ENCODE results near the gene SMG1. TPM values are rescaled to one million over a fixed set of nuclear protein-coding genes. Genes with fewer than 3 reads are reported as not detected.

SMG1 gene
- total and polyA plus RNA-seq, 10 of the 15 experiments (the other 5 are each of a cell fraction or from before 2014, with no cell fraction given) = 3.9 to 66.7 (median 37.0) TPM

DNA sequence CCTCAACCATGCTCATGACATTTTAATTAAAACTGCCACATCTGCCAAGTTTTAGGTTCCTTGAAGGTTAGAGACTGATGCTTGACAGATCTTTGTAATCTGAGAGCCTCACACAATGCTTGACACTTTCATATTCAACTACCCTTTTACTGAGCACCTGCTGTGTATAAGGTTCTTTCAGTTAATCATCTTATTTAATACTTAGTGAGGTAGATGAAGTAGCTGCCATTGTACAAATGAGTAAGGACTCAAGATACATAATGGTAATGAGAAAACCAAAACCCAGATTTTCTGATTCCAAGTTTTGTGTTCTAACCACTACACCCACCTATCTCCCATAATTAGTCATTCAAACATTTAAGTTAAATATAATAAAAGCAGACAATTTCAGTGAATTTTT is 89.5 kb downstream of the SMG1 start (continued):
- TF ChIP-seq, protein P1, sequence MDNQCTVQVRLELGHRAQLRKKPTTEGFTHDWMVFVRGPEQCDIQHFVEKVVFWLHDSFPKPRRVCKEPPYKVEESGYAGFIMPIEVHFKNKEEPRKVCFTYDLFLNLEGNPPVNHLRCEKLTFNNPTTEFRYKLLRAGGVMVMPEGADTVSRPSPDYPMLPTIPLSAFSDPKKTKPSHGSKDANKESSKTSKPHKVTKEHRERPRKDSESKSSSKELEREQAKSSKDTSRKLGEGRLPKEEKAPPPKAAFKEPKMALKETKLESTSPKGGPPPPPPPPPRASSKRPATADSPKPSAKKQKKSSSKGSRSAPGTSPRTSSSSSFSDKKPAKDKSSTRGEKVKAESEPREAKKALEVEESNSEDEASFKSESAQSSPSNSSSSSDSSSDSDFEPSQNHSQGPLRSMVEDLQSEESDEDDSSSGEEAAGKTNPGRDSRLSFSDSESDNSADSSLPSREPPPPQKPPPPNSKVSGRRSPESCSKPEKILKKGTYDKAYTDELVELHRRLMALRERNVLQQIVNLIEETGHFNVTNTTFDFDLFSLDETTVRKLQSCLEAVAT (IDR thresholded peaks at IDR 0.05) = no peak
- TF ChIP-seq MEF2B (IDR thresholded peaks at IDR 0.05; ENCODE audit: partially characterized antibody, poor library complexity, severe bottlenecking) (no peak), RCOR1 (conservative IDR thresholded peaks at IDR 0.05; ENCODE audit: low read depth, low read length) (no peak), IRF5 (IDR thresholded peaks at IDR 0.05; ENCODE audit: borderline replicate concordance) (no peak), POU2F2 (IDR thresholded peaks at IDR 0.05; ENCODE audit: borderline replicate concordance, low read depth, low read length) (no peak), HDGF (IDR thresholded peaks at IDR 0.05) (no peak)

DNA sequence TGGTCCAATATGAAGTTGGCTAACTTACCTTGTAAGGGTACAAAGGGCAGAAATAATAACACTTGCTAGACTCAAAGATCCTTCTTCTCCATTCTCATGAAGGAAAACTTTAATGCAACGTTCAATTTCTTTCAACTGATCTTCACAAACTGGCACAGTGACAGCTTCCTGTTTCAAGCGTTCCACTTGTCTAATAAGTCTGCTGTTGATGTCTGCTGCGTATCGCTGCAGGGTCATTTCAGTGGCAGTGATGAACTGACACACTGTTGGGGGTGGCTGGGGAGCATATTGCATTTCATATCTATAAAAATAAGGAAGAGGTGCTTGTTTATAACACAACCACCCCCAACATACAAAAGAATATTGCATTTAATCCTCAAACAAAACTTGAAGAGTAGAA is 91.3 kb downstream of the SMG1 start:
- Histone ChIP-seq H3K4me2 (ENCODE audit: control insufficient read depth, insufficient read depth) (no peak overlapping the region), H2AFZ (ENCODE audit: control insufficient read depth, low read depth, low read length) (no peak overlapping the region), H3K4me1 (ENCODE audit: control insufficient read depth, insufficient read depth, low read length) (no peaks in the 10 kb centered on the region), H4K20me1 (ENCODE audit: control insufficient read depth, insufficient read depth) (no peaks in the 10 kb centered on the region), H3K27ac (ENCODE audit: control insufficient read depth, insufficient read depth) (no peak overlapping the region), H3K9ac (ENCODE audit: control insufficient read depth, insufficient read depth, low read length) (no peak overlapping the region), H3K27me3 (replicated peaks in 1 of 2; ENCODE audit: control insufficient read depth in 2 of 2, insufficient read depth in 2 of 2, low read length in 1 of 2) (no peaks in the 10 kb centered on the region), H3K36me3 (ENCODE audit: control insufficient read depth in 2 of 2, insufficient read depth in 2 of 2, low read length in 1 of 2) (peaks cover 23 to 39% of the 10 kb centered on the region in 2 experiments), H3K79me2 (ENCODE audit: control insufficient read depth, insufficient read depth, low read length) (no peaks in the 10 kb centered on the region), H3K9me3 (replicated peaks; ENCODE audit: control insufficient read depth, insufficient read depth, low read length) (no peaks in the 10 kb centered on the region), H3K4me3 (no peak overlapping the region)
- ChIA-PET SMC1A (ENCODE audit: uncharacterized antibody, unreplicated experiment) (interaction anchor here (1.6 to 1.8 kb wide), 2 partner anchors 36 to 47 kb away, joined by 4 read pairs; no protein-coding TSS in a partner anchor), RAD21 (ENCODE audit: unreplicated experiment) (no interaction called here), CTCF (interaction anchor here (1.3 to 1.9 kb wide), 4 partner anchors 10 to 132 kb away, joined by 3 to 6 read pairs (median 4); partner anchors contain the start of gene ARL6IP1), POLR2A (no interaction called here)
- BruUV-seq (replicated peaks) = no TSS peak
- ATAC-seq (no peak), FAIRE-seq (no peak), DNase-seq (ENCODE audit: low read depth, low spot score) (no peak)
- TF ChIP-seq SMARCA5 (IDR thresholded peaks at IDR 0.05) (no peak), ZZZ3 (IDR thresholded peaks at IDR 0.05; ENCODE audit: control insufficient read depth, insufficient read length, low read depth) (no peak), SMC3 (IDR thresholded peaks at IDR 0.05; ENCODE audit: borderline replicate concordance, low read length) (no peak), SIX5 (IDR thresholded peaks at IDR 0.05; ENCODE audit: low read depth, low read length, severe bottlenecking) (no peak), MEF2B (IDR thresholded peaks at IDR 0.05; ENCODE audit: partially characterized antibody, poor library complexity, severe bottlenecking) (no peak), MXI1 (IDR thresholded peaks at IDR 0.05; ENCODE audit: low read depth, low read length) (no peak), ZNF207 (IDR thresholded peaks at IDR 0.05; ENCODE audit: borderline replicate concordance) (no peak), HCFC1 (IDR thresholded peaks at IDR 0.05; ENCODE audit: low read length) (no peak)
- TF ChIP-seq, protein P1 (IDR thresholded peaks at IDR 0.05) = no peak
- 86% methylated on average over 4 of the region's 4 CpGs for WGBS (ENCODE audit: insufficient coverage, insufficient replicate concordance, low lambda C conversion rate, missing lambda C conversion rate)
- in situ Hi-C loops (cut with MboI) (no loop called here), intact Hi-C loops (cut with micrococcal nuclease; ENCODE audit: unreplicated experiment) (no loop called here)

Measured in GM12878 (cell line).